22Rv1 (cell line): ENCODE results near the gene RNF213.

Experiments used
- CTCF ChIP-seq: fragments of 450-650 bp; IDR thresholded peaks from 2 replicates; pipeline ENCODE4 v1.5.1; 2017; ENCODE audit warnings: mild to moderate bottlenecking
- ZFX ChIP-seq: fragments of 450-650 bp; IDR thresholded peaks from 2 replicates; pipeline ENCODE4 v1.6.1; 2017; ENCODE audit warnings: antibody characterized with exemption, borderline replicate concordance

GRCh38 chr17:80437532-80437931, 176.9 kb downstream of the RNF213 start:
- TF ChIP-seq CTCF: no peak
- TF ChIP-seq ZFX: no peak
